ENCODE data around the gene F9. TPM values are rescaled to one million over a fixed set of nuclear protein-coding genes. Genes with fewer than 3 reads are reported as not detected.

The F9 gene
- total and polyA plus RNA-seq, 10 of the 15 experiments (the other 5 are each of a cell fraction or from before 2014, with no cell fraction given): 0.18 TPM; not detected in 9

- H3K27me3 ChIP-seq (replicated peaks in 1 of 2; ENCODE audit: control insufficient read depth in 2 of 2, insufficient read depth in 2 of 2, low read length in 1 of 2): no peaks in the 10 kb centered on the region
- WGBS (ENCODE audit: insufficient coverage, insufficient replicate concordance, low lambda C conversion rate, missing lambda C conversion rate): 40% methylated on average over 5 of the region's 5 CpGs
- no peak overlapping the region for H3K4me2 ChIP-seq (ENCODE audit: control insufficient read depth, insufficient read depth)
- intact Hi-C loops (cut with micrococcal nuclease; ENCODE audit: unreplicated experiment): no loop called here
- H3K9me3 ChIP-seq (replicated peaks; ENCODE audit: control insufficient read depth, insufficient read depth, low read length): no peaks in the 10 kb centered on the region
- no peaks in the 10 kb centered on the region for H3K36me3 ChIP-seq (ENCODE audit: control insufficient read depth in 2 of 2, insufficient read depth in 2 of 2, low read length in 1 of 2)
- ChIA-PET POLR2A (no interaction called here), RAD21 (ENCODE audit: unreplicated experiment) (no interaction called here), CTCF (no interaction called here), SMC1A (ENCODE audit: uncharacterized antibody, unreplicated experiment) (no interaction called here)
- no peak overlapping the region for H3K9ac ChIP-seq (ENCODE audit: control insufficient read depth, insufficient read depth, low read length)
- H4K20me1 ChIP-seq (ENCODE audit: control insufficient read depth, insufficient read depth): no peaks in the 10 kb centered on the region
- no peak for TF ChIP-seq ZNF622 (IDR thresholded peaks at IDR 0.05)
- TF ChIP-seq E4F1 (IDR thresholded peaks at IDR 0.05; ENCODE audit: borderline replicate concordance, partially characterized antibody): no peak
- no peak for TF ChIP-seq ZBTB11 (CRISPR knock-in tag; IDR thresholded peaks at IDR 0.05)
- TF ChIP-seq E2F4 (IDR thresholded peaks at IDR 0.05; ENCODE audit: low read depth, low read length): no peak
- no peak for TF ChIP-seq CREM (IDR thresholded peaks at IDR 0.05; ENCODE audit: low read depth)
- TF ChIP-seq, protein P1, sequence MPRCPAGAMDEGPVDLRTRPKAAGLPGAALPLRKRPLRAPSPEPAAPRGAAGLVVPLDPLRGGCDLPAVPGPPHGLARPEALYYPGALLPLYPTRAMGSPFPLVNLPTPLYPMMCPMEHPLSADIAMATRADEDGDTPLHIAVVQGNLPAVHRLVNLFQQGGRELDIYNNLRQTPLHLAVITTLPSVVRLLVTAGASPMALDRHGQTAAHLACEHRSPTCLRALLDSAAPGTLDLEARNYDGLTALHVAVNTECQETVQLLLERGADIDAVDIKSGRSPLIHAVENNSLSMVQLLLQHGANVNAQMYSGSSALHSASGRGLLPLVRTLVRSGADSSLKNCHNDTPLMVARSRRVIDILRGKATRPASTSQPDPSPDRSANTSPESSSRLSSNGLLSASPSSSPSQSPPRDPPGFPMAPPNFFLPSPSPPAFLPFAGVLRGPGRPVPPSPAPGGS (IDR thresholded peaks at IDR 0.05; ENCODE audit: borderline replicate concordance, insufficient read depth, low read depth, low read length, poor library complexity, severe bottlenecking): no peak
- in situ Hi-C loops (cut with MboI): no loop called here
- no peak for DNase-seq (ENCODE audit: low read depth, low spot score)
- no TSS peak for BruUV-seq (replicated peaks)
- H2AFZ ChIP-seq (ENCODE audit: control insufficient read depth, low read depth, low read length): no peak overlapping the region
- no peak overlapping the region for H3K27ac ChIP-seq (ENCODE audit: control insufficient read depth, insufficient read depth)
- no peaks in the 10 kb centered on the region for H3K79me2 ChIP-seq (ENCODE audit: control insufficient read depth, insufficient read depth, low read length)
- FAIRE-seq: no peak
- no peaks in the 10 kb centered on the region for H3K4me1 ChIP-seq (ENCODE audit: control insufficient read depth, insufficient read depth, low read length)
- no peak overlapping the region for H3K4me3 ChIP-seq
- ATAC-seq: no peak
These were observed 55.1 kb downstream of the F9 start for GRCh38 chrX:139585613-139586012.
